VCaP (cell line): ENCODE results near the gene RRAS2.

Experiments used
- H3K27ac ChIP-seq: fragments of 450-650 bp; 2 replicates; pipeline ENCODE4 v1.5.1; 2017
- CTCF ChIP-seq: fragments of 450-650 bp; conservative IDR thresholded peaks from 2 replicates; pipeline ENCODE4 v1.5.1; 2017; ENCODE audit warnings: mild to moderate bottlenecking, moderate library complexity

Gene RRAS2

GRCh38 chr11:14273895-14274294 lies 85.1 kb downstream of the RRAS2 start:
- no peak overlapping the region for H3K27ac ChIP-seq

GRCh38 chr11:14270690-14271542 lies 88.1 kb downstream of the RRAS2 start:
- TF ChIP-seq CTCF, result no peak
- no peak overlapping the region for H3K27ac ChIP-seq

More at GRCh38 chr11:14273895-14274294, 85.1 kb downstream of the RRAS2 start:
- TF ChIP-seq CTCF, result no peak

GRCh38 chr11:14269692-14270573 lies 89.0 kb downstream of the RRAS2 start:
- TF ChIP-seq CTCF, result no peak
- no peak overlapping the region for H3K27ac ChIP-seq

GRCh38 chr11:14267861-14268635 lies 90.9 kb downstream of the RRAS2 start:
- no peak for TF ChIP-seq CTCF
- no peak overlapping the region for H3K27ac ChIP-seq

- TF ChIP-seq CTCF, result no peak
Observed at GRCh38 chr11:14266622-14267021, 92.4 kb downstream of the RRAS2 start.

GRCh38 chr11:14264966-14265365 lies 94.0 kb downstream of the RRAS2 start:
- TF ChIP-seq CTCF, result no peak
- H3K27ac ChIP-seq, result no peak overlapping the region

More at GRCh38 chr11:14266622-14267021, 92.4 kb downstream of the RRAS2 start:
- H3K27ac ChIP-seq, result no peak overlapping the region
